ENCODE measurements around the gene THRAP3. TPM values are rescaled to one million over a fixed set of nuclear protein-coding genes. Genes with fewer than 3 reads are reported as not detected.
"Not testable (repeated sequence)": the region's sequence is repeated elsewhere in the genome, so short reads cannot be mapped to it uniquely, and the experiment has no call there.

Gene THRAP3
- total RNA-seq, 1 experiment from 2014 or later: 131 TPM

DNA sequence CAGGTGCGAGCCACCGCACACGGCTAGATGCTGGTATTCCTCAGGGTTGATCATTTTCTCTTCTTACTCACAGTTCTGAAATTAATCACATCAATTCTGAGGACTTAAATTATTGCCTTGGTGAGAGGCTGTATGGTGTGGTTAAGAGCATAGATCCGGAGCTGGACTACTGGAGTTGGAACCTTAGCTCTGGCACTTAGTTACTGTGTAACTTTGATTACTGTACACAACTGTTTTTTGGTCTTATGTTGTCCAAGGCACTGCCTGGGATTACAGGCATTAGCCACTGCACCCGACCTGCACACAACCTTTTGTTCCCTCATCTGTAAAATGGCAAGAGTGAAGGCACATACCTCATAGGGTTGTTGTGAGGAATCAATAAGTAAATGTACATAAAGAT, 25.6 kb upstream of the THRAP3 start:
- H3K27me3 ChIP-seq: peaks cover 4% of the 10 kb centered on the region; the same call in 1 of the 2 replicates
- no peak overlapping the region for H3K27ac ChIP-seq
- no peak for DNase-seq
- H3K4me3 ChIP-seq: no peak overlapping the region
- H3K36me3 ChIP-seq: no peaks in the 10 kb centered on the region
- H3K9me3 ChIP-seq (replicated peaks): no peaks in the 10 kb centered on the region
- H3K4me1 ChIP-seq: peaks cover 14% of the 10 kb centered on the region

- Histone ChIP-seq H3K27ac (no peak overlapping the region), H3K4me1 (peaks cover 23% of the 10 kb centered on the region), H3K4me3 (no peak overlapping the region), H3K27me3 (peaks cover 1% of the 10 kb centered on the region; the same call in 1 of the 2 replicates), H3K36me3 (no peaks in the 10 kb centered on the region), H3K9me3 (replicated peaks) (no peaks in the 10 kb centered on the region)
- DNase-seq: peak in 1 of 2 experiments; percentile 35
These were observed 24.1 kb upstream of the THRAP3 start for GRCh38 chr1:36199934-36200741.

DNA sequence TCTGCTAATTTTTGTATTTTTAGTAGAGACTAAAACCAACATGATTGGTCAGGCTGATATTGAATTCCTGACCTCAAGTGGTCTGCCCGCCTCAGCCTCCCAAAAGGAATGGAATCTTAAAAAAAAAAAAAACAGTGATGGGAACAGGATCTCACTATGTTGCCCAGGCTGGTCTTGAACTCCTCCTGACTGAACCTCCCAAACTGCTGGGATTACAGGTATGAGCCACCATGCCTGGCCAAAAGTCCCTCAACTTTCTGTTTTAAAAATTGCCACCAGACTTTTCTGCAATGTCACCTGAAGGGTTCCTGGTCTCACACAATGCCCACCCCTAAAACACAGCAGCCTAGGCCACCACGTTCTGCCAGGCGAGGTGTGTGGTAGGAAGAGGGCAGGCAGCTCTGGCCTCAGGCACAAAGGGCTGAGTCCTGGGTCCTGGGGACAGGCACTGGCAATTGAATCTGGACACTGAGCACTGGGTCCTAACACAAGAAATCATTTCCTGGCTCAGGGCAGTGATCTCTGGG, 21.2 kb upstream of the THRAP3 start:
- Histone ChIP-seq H3K4me3 (no peak overlapping the region), H3K27ac (peak overlapping the region; percentile 82)
- DNase-seq: no peak

GRCh38 chr1:36203554-36204346, 20.5 kb upstream of the THRAP3 start:
- Histone ChIP-seq H3K4me1 (peaks cover 23% of the 10 kb centered on the region), H3K4me3 (peak overlapping the region; percentile 49), H3K36me3 (no peaks in the 10 kb centered on the region), H3K9me3 (replicated peaks) (no peaks in the 10 kb centered on the region), H3K27me3 (no peaks in the 10 kb centered on the region), H3K27ac (peak overlapping the region; percentile 82)
- DNase-seq: peak; percentile 87 to 89

More for the DNA sequence above, 21.2 kb upstream of the THRAP3 start:
- no peaks in the 10 kb centered on the region for H3K36me3 ChIP-seq
- H3K9me3 ChIP-seq (replicated peaks): no peaks in the 10 kb centered on the region
- peaks cover 23% of the 10 kb centered on the region for H3K4me1 ChIP-seq
- H3K27me3 ChIP-seq: no peaks in the 10 kb centered on the region

DNA sequence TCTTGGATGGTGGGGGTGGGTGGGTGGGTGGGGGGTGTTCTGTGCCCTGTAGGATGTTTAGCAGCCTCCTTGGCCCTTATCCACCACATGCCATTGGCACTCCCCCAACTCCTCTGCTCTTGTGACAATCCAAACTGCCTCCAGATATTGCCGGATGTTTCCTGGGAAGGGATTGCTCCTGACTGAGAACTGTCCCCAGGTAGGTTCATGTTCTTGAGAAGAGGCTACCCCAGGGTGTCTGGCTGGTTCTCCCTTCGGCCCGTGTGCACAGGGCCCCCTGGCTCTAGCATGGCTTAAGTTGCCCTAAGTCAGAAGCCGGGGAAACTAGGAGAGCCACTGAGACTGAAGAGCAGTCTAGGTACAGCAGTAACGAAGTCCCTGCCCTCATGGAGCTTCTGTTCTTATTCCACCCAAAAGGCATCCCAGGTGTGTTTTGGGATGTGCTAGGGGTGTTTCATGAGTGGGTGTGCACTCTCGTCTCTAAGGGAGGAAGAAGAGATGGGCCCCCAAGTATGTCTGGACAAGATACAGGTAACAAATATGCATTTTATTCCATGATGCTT, 19.8 kb upstream of the THRAP3 start:
- Histone ChIP-seq H3K27ac (peak overlapping the region; percentile 82), H3K9me3 (replicated peaks) (no peaks in the 10 kb centered on the region), H3K36me3 (no peaks in the 10 kb centered on the region), H3K4me1 (peaks cover 23% of the 10 kb centered on the region), H3K4me3 (peak overlapping the region; percentile 49; the same call in 1 of the 2 replicates), H3K27me3 (no peaks in the 10 kb centered on the region)
- peak; percentile 49 to 62 for DNase-seq

GRCh38 chr1:36206323-36206858, 17.9 kb upstream of the THRAP3 start:
- no peak for DNase-seq
- Histone ChIP-seq H3K4me3 (no peak overlapping the region), H3K27ac (no peak overlapping the region), H3K4me1 (peaks cover 13% of the 10 kb centered on the region), H3K36me3 (no peaks in the 10 kb centered on the region), H3K27me3 (no peaks in the 10 kb centered on the region; the same call in 1 of the 2 replicates), H3K9me3 (replicated peaks) (no peaks in the 10 kb centered on the region)

DNA sequence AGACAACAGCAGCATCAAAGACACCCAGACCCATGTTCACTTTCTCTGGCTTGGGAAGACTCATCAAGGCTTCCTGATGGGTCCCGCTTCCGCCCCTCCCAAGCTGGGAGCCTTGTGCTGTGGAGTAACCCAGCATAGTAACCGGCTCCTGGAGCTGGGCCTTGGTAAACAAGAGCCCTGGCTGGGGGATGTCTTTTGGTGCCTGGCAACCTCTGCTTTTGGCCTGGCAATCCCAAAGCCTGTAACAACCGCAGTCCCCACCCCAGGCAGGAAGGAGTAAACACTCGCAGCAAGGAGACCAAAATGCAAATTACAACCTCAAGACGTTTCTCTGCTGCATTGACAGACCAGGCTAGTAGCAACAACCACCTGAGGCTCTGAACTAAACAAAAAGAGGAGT, 16.9 kb upstream of the THRAP3 start:
- H3K27me3 ChIP-seq: no peaks in the 10 kb centered on the region; the same call in 1 of the 2 replicates
- H3K9me3 ChIP-seq (replicated peaks): no peaks in the 10 kb centered on the region
- H3K36me3 ChIP-seq: no peaks in the 10 kb centered on the region
- H3K27ac ChIP-seq: no peak overlapping the region
- no peak for DNase-seq
- peaks cover 13% of the 10 kb centered on the region for H3K4me1 ChIP-seq
- H3K4me3 ChIP-seq: no peak overlapping the region

GRCh38 chr1:36208978-36209703, 15.1 kb upstream of the THRAP3 start:
- Histone ChIP-seq H3K27ac (no peak overlapping the region), H3K4me3 (no peak overlapping the region), H3K27me3 (no peaks in the 10 kb centered on the region; the same call in 1 of the 2 replicates), H3K9me3 (replicated peaks) (no peaks in the 10 kb centered on the region), H3K4me1 (peaks cover 5% of the 10 kb centered on the region; the same call in 1 of the 2 replicates), H3K36me3 (no peaks in the 10 kb centered on the region)
- DNase-seq: no peak

- Histone ChIP-seq H3K27me3 (no peaks in the 10 kb centered on the region; the same call in 1 of the 2 replicates), H3K27ac (no peak overlapping the region), H3K9me3 (replicated peaks) (no peaks in the 10 kb centered on the region), H3K4me1 (no peaks in the 10 kb centered on the region), H3K36me3 (no peaks in the 10 kb centered on the region), H3K4me3 (no peak overlapping the region)
- no peak for DNase-seq
These were observed 12.9 kb upstream of the THRAP3 start for GRCh38 chr1:36211307-36211706.

DNA sequence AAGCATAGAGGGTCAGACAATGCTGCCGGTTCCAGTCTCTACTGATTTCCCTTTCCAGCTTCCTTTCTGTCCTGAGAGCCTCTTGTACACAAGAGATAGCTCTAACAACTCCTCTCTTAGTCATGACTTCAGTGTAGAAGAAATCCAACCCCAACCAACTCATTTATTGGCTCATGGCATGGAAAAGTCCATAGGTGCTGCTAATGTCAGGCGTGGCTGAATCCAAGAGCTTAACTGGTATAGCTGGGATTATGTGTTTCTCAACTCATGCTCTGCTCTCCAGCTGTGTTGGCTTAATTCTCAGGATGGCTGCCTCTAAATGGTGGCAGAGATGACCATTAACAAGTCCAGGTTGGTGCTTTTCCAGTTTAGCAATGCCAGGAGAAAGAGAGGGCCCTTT, 12.4 kb upstream of the THRAP3 start:
- Histone ChIP-seq H3K36me3 (no peaks in the 10 kb centered on the region), H3K4me1 (no peaks in the 10 kb centered on the region), H3K27ac (no peak overlapping the region), H3K27me3 (no peaks in the 10 kb centered on the region; the same call in 1 of the 2 replicates), H3K9me3 (replicated peaks) (no peaks in the 10 kb centered on the region), H3K4me3 (no peak overlapping the region)
- DNase-seq: no peak

DNA sequence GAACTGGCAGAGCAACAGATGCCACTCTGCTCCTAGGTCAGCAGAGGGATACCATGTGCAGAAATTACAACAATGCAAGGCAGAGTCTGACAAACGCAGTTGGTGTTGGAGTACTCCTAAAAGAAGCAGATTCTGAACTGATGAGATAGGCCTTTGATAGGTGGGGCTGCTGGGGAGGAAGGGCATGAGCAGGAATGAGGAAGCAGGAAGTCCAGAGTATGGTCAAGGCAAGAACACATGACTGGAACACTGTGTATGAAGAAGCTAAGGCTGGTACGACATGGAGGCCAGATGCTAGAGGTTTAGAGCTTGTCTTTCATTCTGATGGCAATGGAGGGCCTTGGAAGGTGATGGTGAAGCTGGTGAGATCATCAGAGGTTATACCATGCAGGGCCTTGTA, 11.5 kb upstream of the THRAP3 start:
- no peaks in the 10 kb centered on the region for H3K9me3 ChIP-seq (replicated peaks)
- DNase-seq: no peak
- H3K27ac ChIP-seq: no peak overlapping the region
- no peak overlapping the region for H3K4me3 ChIP-seq
- no peaks in the 10 kb centered on the region for H3K36me3 ChIP-seq
- H3K27me3 ChIP-seq: no peaks in the 10 kb centered on the region; the same call in 1 of the 2 replicates
- no peaks in the 10 kb centered on the region for H3K4me1 ChIP-seq

DNA sequence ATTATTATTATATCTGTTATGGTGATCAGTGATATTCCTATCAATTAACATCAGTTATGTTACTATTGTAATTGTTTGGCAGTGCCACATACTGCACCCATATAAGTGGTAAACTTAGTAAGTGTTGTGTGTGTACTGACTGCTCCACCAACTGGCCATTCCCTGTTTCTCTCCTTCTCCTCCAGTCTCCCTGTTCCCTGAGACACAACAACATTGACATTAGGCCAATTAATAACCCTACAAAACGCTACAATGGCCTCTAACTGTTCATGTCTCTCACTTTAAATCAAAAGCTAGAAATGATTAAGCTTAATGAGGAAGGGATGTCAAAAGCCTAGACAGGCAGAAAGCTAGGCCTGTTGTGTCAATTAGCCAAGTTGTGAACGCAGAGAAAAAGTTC, 6.6 kb upstream of the THRAP3 start:
- DNase-seq: peak in 1 of 2 experiments; percentile 24
- Histone ChIP-seq H3K4me3 (no peak overlapping the region), H3K36me3 (no peaks in the 10 kb centered on the region), H3K9me3 (replicated peaks) (no peaks in the 10 kb centered on the region), H3K4me1 (0 out of 2 replicates have a peak, but pooled peaks cover 1% of the 10 kb centered on the region), H3K27me3 (no peaks in the 10 kb centered on the region), H3K27ac (no peak overlapping the region)

DNA sequence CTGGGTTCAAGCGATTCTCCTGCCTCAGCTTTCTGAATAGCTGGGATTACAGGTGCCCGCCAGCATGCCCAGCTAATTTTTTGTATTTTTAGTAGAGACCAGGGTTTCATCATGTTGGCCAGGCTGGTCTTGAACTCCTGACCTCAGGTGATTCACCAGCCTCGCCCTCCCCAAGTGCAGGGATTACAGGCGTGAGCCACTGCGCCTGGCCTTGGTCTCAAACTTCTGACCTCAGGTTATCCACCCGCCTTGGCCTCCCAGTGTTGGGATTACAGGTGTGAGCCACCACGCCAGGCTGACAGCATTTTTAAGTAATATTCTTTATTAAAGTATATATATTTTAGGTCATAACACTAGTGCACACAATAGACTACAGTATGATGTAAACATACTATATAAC, 2.3 kb upstream of the THRAP3 start:
- H3K4me3 ChIP-seq; DNase-seq; H3K27me3 ChIP-seq; H3K9me3 ChIP-seq (replicated peaks); H3K36me3 ChIP-seq; H3K27ac ChIP-seq: not testable (repeated sequence)
- peaks cover 10% of the 10 kb centered on the region; the same call in 1 of the 2 replicates for H3K4me1 ChIP-seq
